ENCODE measurements around the gene RPS6KA3. TPM values are rescaled to one million over a fixed set of nuclear protein-coding genes. Genes with fewer than 3 reads are reported as not detected.

Gene RPS6KA3
- total and polyA plus RNA-seq, 2 experiments from 2014 or later, result 38.6 to 99.4 TPM

- Histone ChIP-seq H3K27ac (no peak overlapping the region), H3K4me1 (ENCODE audit: insufficient read depth) (no peaks in the 10 kb centered on the region), H2AFZ (no peak overlapping the region), H3K79me2 (no peaks in the 10 kb centered on the region), H4K20me1 (ENCODE audit: insufficient read depth, poor library complexity, severe bottlenecking) (no peaks in the 10 kb centered on the region), H3K36me3 (replicated peaks; ENCODE audit: insufficient read depth, low read depth) (no peaks in the 10 kb centered on the region), H3K9me2 (replicated peaks; ENCODE audit: insufficient read depth) (no peaks in the 10 kb centered on the region), H3K9me3 (ENCODE audit: low read depth) (no peaks in the 10 kb centered on the region), H3K27me3 (no peaks in the 10 kb centered on the region), H3K4me3 (no peak overlapping the region), H3K4me2 (no peak overlapping the region)
- 43% methylated on average over 2 of the region's 2 CpGs for WGBS (ENCODE audit: low lambda C conversion rate, missing lambda C conversion rate)
- TF ChIP-seq EZH2 (IDR thresholded peaks at IDR 0.05; ENCODE audit: borderline replicate concordance) (no peak), EZH2phosphoT487 (IDR thresholded peaks at IDR 0.05; ENCODE audit: low read depth, severe bottlenecking, unreplicated experiment) (no peak), CTCF (IDR thresholded peaks at IDR 0.05; ENCODE audit: poor library complexity) (no peak)
- no peak for DNase-seq (ENCODE audit: low spot score)
These were observed 69.0 kb downstream of the RPS6KA3 start for GRCh38 chrX:20197641-20198210.

GRCh38 chrX:20189171-20189570 lies 77.5 kb downstream of the RPS6KA3 start:
- H3K4me2 ChIP-seq, result no peak overlapping the region
- H3K27ac ChIP-seq, result no peak overlapping the region
- no peaks in the 10 kb centered on the region for H3K27me3 ChIP-seq
- no peaks in the 10 kb centered on the region for H3K9me2 ChIP-seq (replicated peaks; ENCODE audit: insufficient read depth)
- no peak overlapping the region for H2AFZ ChIP-seq
- no peaks in the 10 kb centered on the region for H3K79me2 ChIP-seq
- H4K20me1 ChIP-seq (ENCODE audit: insufficient read depth, poor library complexity, severe bottlenecking), result no peaks in the 10 kb centered on the region
- no peaks in the 10 kb centered on the region for H3K9me3 ChIP-seq (ENCODE audit: low read depth)
- DNase-seq (ENCODE audit: low spot score), result no peak
- no peaks in the 10 kb centered on the region for H3K4me1 ChIP-seq (ENCODE audit: insufficient read depth)
- no peaks in the 10 kb centered on the region for H3K36me3 ChIP-seq (replicated peaks; ENCODE audit: insufficient read depth, low read depth)
- TF ChIP-seq CTCF (IDR thresholded peaks at IDR 0.05; ENCODE audit: poor library complexity), result no peak
- TF ChIP-seq EZH2 (IDR thresholded peaks at IDR 0.05; ENCODE audit: borderline replicate concordance), result no peak
- TF ChIP-seq EZH2phosphoT487 (IDR thresholded peaks at IDR 0.05; ENCODE audit: low read depth, severe bottlenecking, unreplicated experiment), result no peak
- H3K4me3 ChIP-seq, result no peak overlapping the region

- no peaks in the 10 kb centered on the region for H3K9me2 ChIP-seq (replicated peaks; ENCODE audit: insufficient read depth)
- DNase-seq (ENCODE audit: low spot score), result no peak
- H3K4me1 ChIP-seq (ENCODE audit: insufficient read depth), result no peaks in the 10 kb centered on the region
- H3K79me2 ChIP-seq, result no peaks in the 10 kb centered on the region
- no peak overlapping the region for H3K4me3 ChIP-seq
- no peak overlapping the region for H3K27ac ChIP-seq
- H3K4me2 ChIP-seq, result no peak overlapping the region
- no peaks in the 10 kb centered on the region for H3K27me3 ChIP-seq
- no peaks in the 10 kb centered on the region for H3K9me3 ChIP-seq (ENCODE audit: low read depth)
- no peak for TF ChIP-seq EZH2phosphoT487 (IDR thresholded peaks at IDR 0.05; ENCODE audit: low read depth, severe bottlenecking, unreplicated experiment)
- TF ChIP-seq CTCF (IDR thresholded peaks at IDR 0.05; ENCODE audit: poor library complexity), result no peak
- no peak for TF ChIP-seq EZH2 (IDR thresholded peaks at IDR 0.05; ENCODE audit: borderline replicate concordance)
- no peak overlapping the region for H2AFZ ChIP-seq
- WGBS (ENCODE audit: low lambda C conversion rate, missing lambda C conversion rate), result 56% methylated on average over 3 of the region's 3 CpGs
- H4K20me1 ChIP-seq (ENCODE audit: insufficient read depth, poor library complexity, severe bottlenecking), result no peaks in the 10 kb centered on the region
- no peaks in the 10 kb centered on the region for H3K36me3 ChIP-seq (replicated peaks; ENCODE audit: insufficient read depth, low read depth)
These were observed 84.9 kb downstream of the RPS6KA3 start for GRCh38 chrX:20181598-20182329.
